ENCODE data around the gene ADAM17. TPM values are rescaled to one million over a fixed set of nuclear protein-coding genes. Genes with fewer than 3 reads are reported as not detected.

Gene ADAM17
- total and polyA plus RNA-seq, 10 of the 15 experiments (the other 5 are each of a cell fraction or from before 2014, with no cell fraction given): 2.3 to 18.5 (median 13.4) TPM

- no peak for TF ChIP-seq TARDBP (IDR thresholded peaks at IDR 0.05; ENCODE audit: borderline replicate concordance)
- TF ChIP-seq PRDM15 (CRISPR knock-in tag; IDR thresholded peaks at IDR 0.05): no peak
- TF ChIP-seq BHLHE40 (IDR thresholded peaks at IDR 0.05; ENCODE audit: borderline replicate concordance in 1 of 2, low read depth in 2 of 2, low read length in 1 of 2): no peak
- TF ChIP-seq CTCF (IDR thresholded peaks at IDR 0.05 in 2 of 3, conservative IDR thresholded peaks at IDR 0.05 in 1 of 3; ENCODE audit: control insufficient read depth in 2 of 3, extremely low read depth in 1 of 3, insufficient read depth in 1 of 3, low read depth in 3 of 3, low read length in 3 of 3): no peak
- TF ChIP-seq ATF7 (IDR thresholded peaks at IDR 0.05; ENCODE audit: low read depth): peak; percentile 88
- no peak for TF ChIP-seq EGR1 (IDR thresholded peaks at IDR 0.05; ENCODE audit: borderline replicate concordance in 1 of 2, low read depth in 2 of 2, low read length in 2 of 2)
- TF ChIP-seq TAF1 (IDR thresholded peaks at IDR 0.05; ENCODE audit: borderline replicate concordance, low read depth, low read length): no peak
- peak; percentile 82; the same call in 1 of the 2 replicates for TF ChIP-seq ZBED1 (IDR thresholded peaks at IDR 0.05; ENCODE audit: borderline replicate concordance)
- no peak for TF ChIP-seq PAX8 (IDR thresholded peaks at IDR 0.05)
- TF ChIP-seq GABPA (IDR thresholded peaks at IDR 0.05; ENCODE audit: low read depth): peak; percentile 73
- no peak for TF ChIP-seq USF1 (IDR thresholded peaks at IDR 0.05; ENCODE audit: borderline replicate concordance, extremely low read length, insufficient read depth, low read depth, low read length)
- no peak for TF ChIP-seq E4F1 (IDR thresholded peaks at IDR 0.05; ENCODE audit: borderline replicate concordance, partially characterized antibody)
- no peak for TF ChIP-seq SIX5 (IDR thresholded peaks at IDR 0.05; ENCODE audit: low read depth, low read length, severe bottlenecking)
- TF ChIP-seq MAX (IDR thresholded peaks at IDR 0.05; ENCODE audit: low read depth, low read length): no peak
- TF ChIP-seq BACH1 (IDR thresholded peaks at IDR 0.05; ENCODE audit: borderline replicate concordance): no peak
- TF ChIP-seq SMAD1 (IDR thresholded peaks at IDR 0.05; ENCODE audit: low read depth, partially characterized antibody): no peak
- TF ChIP-seq TCF7 (IDR thresholded peaks at IDR 0.05; ENCODE audit: borderline replicate concordance): peak; percentile 68
- TF ChIP-seq MEF2B (IDR thresholded peaks at IDR 0.05; ENCODE audit: partially characterized antibody, poor library complexity, severe bottlenecking): peak; percentile 44
- no peak for TF ChIP-seq WRNIP1 (IDR thresholded peaks at IDR 0.05; ENCODE audit: borderline replicate concordance, low read depth, low read length)
These were observed 3.1 kb downstream of the ADAM17 start (continued) for GRCh38 chr2:9552219-9553178.

All from GM12878 (cell line).